Activated T-helper 1 cell treated with anti-CD3 and anti-CD28 coated beads, Interleukin-12 subunit alpha, Interleukin-12 subunit beta, Interleukin-2, Interleukin-4 antibody, amounts not matched to agents 30 ng/mL and 10 ng/mL and 1 ng/mL, durations not matched to agents 14 hours and 24 hours and 36 hours (primary cell): ENCODE results near the gene FAM90A26. TPM values are rescaled to one million over a fixed set of nuclear protein-coding genes. Genes with fewer than 3 reads are reported as not detected.
"Not testable (repeated sequence)": the region's sequence is repeated elsewhere in the genome, so short reads cannot be mapped to it uniquely, and the experiment has no call there.

ENCODE experiments used
- DNase-seq: peaks from one replicate; pipeline ENCODE4 v3.0.0; 2021; ENCODE audit warnings: low spot score
- H3K27ac Mint-ChIP-seq: one replicate; pipeline ENCODE4 v1.8.0; 2021; ENCODE audit warnings: mild to moderate bottlenecking, mixed read lengths
- H3K27me3 Mint-ChIP-seq: one replicate; pipeline ENCODE4 v1.8.0; 2022; ENCODE audit warnings: mild to moderate bottlenecking, moderate library complexity, mixed read lengths; ENCODE audit not compliant: insufficient read depth
- H3K36me3 Mint-ChIP-seq: one replicate; pipeline ENCODE4 v1.8.0; 2021; ENCODE audit warnings: low read depth, mixed read lengths
- H3K4me1 Mint-ChIP-seq: one replicate; pipeline ENCODE4 v1.8.0; 2021; ENCODE audit warnings: low read depth, mixed read lengths
- H3K4me3 Mint-ChIP-seq: one replicate; pipeline ENCODE4 v1.8.0; 2021; ENCODE audit warnings: mild to moderate bottlenecking, moderate library complexity, mixed read lengths
- H3K9me3 Mint-ChIP-seq: one replicate; pipeline ENCODE4 v1.8.0; 2021; ENCODE audit warnings: mixed read lengths
- intact Hi-C: fragments of 100-400 bp; cut with micrococcal nuclease; formaldehyde crosslinking; loops from one replicate; pipeline ENCODE4 v1.15.1; 2024
- total RNA-seq: library from RNA; stranded (reverse); gene quantifications from 2 replicates; pipeline ENCODE4 v1.2.3, GENCODE V29; 2022

Gene FAM90A26
- not detected in 2 replicates for total RNA-seq

GRCh38 chr4:9169791-9170459 is at the start of gene FAM90A26:
FAM90A26 (plus strand) TSS chr4:9170409; CDS start chr4:9173173, 2,764 bp downstream.
- H3K4me1 Mint-ChIP-seq, H3K9me3 Mint-ChIP-seq, H3K27ac Mint-ChIP-seq, intact Hi-C loops, H3K36me3 Mint-ChIP-seq, DNase-seq, H3K27me3 Mint-ChIP-seq, H3K4me3 Mint-ChIP-seq: not testable (repeated sequence)

- H3K4me3 Mint-ChIP-seq, H3K9me3 Mint-ChIP-seq, H3K27me3 Mint-ChIP-seq, H3K27ac Mint-ChIP-seq, DNase-seq, H3K36me3 Mint-ChIP-seq, intact Hi-C loops, H3K4me1 Mint-ChIP-seq: not testable (repeated sequence)
These were observed 47.5 kb upstream of the FAM90A26 start for GRCh38 chr4:9122711-9123110.

GRCh38 chr4:9123572-9124007 is 46.6 kb upstream of the FAM90A26 start:
- H3K27ac Mint-ChIP-seq, H3K4me1 Mint-ChIP-seq, H3K9me3 Mint-ChIP-seq, intact Hi-C loops, H3K4me3 Mint-ChIP-seq, H3K36me3 Mint-ChIP-seq, H3K27me3 Mint-ChIP-seq: not testable (repeated sequence)
- DNase-seq = peak; percentile 0

- H3K36me3 Mint-ChIP-seq, H3K27me3 Mint-ChIP-seq, H3K27ac Mint-ChIP-seq, DNase-seq, H3K4me1 Mint-ChIP-seq, intact Hi-C loops, H3K9me3 Mint-ChIP-seq, H3K4me3 Mint-ChIP-seq: not testable (repeated sequence)
These were observed 44.5 kb upstream of the FAM90A26 start for GRCh38 chr4:9125601-9126161.

GRCh38 chr4:9131420-9131819 is 38.8 kb upstream of the FAM90A26 start:
- DNase-seq, H3K4me3 Mint-ChIP-seq, H3K9me3 Mint-ChIP-seq, H3K27ac Mint-ChIP-seq, H3K4me1 Mint-ChIP-seq, H3K27me3 Mint-ChIP-seq, H3K36me3 Mint-ChIP-seq, intact Hi-C loops: not testable (repeated sequence)

- DNase-seq, H3K27me3 Mint-ChIP-seq, H3K36me3 Mint-ChIP-seq, intact Hi-C loops, H3K4me3 Mint-ChIP-seq, H3K9me3 Mint-ChIP-seq, H3K27ac Mint-ChIP-seq, H3K4me1 Mint-ChIP-seq: not testable (repeated sequence)
These were observed 37.4 kb upstream of the FAM90A26 start for GRCh38 chr4:9132849-9133248.

DNA sequence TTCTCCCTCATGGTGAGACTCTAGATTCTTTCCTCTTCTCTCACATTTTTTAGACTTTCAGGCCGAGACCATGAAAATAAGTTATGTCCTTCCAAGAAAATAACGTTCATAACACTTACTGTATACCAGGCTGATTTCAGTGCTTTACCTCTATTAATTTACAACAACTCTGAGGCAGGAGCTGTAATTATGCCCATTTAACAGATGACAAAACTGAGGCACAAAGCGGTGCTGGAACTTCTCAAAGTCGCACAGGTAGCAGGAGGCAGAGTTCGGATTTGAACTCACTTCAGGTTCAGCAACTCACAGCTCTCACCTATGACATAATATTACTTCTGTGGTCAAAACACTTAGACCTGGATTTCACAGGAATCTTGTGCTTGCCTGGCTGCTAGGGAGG is 36.2 kb upstream of the FAM90A26 start:
- H3K4me1 Mint-ChIP-seq, H3K36me3 Mint-ChIP-seq, H3K27me3 Mint-ChIP-seq, H3K9me3 Mint-ChIP-seq, intact Hi-C loops, DNase-seq, H3K27ac Mint-ChIP-seq, H3K4me3 Mint-ChIP-seq: not testable (repeated sequence)

DNA sequence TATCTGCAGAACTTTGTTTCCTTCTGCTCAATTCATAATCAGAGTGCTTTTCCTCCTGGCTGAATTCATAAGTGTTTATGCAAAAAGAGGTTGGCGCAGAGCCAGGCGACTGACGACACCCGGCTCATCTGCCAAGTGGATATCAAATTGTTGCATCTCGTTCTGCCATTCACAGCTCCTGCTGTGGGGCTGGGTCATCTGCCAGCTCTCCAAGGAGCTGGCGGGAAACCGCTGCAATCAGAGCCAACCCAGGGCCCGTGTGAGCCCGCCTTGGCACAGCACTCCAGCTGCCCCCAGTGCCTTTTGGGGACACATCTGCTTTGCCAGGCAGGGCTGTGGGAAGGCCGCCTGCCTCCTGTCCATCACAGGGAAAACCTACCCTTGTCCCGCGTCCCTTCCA is 35.7 kb upstream of the FAM90A26 start:
- H3K4me3 Mint-ChIP-seq, H3K27me3 Mint-ChIP-seq, H3K9me3 Mint-ChIP-seq, H3K27ac Mint-ChIP-seq, intact Hi-C loops, DNase-seq, H3K36me3 Mint-ChIP-seq, H3K4me1 Mint-ChIP-seq: not testable (repeated sequence)

GRCh38 chr4:9141050-9141449 is 29.2 kb upstream of the FAM90A26 start:
- H3K9me3 Mint-ChIP-seq, H3K4me3 Mint-ChIP-seq, H3K27ac Mint-ChIP-seq, H3K27me3 Mint-ChIP-seq, H3K36me3 Mint-ChIP-seq, DNase-seq, intact Hi-C loops, H3K4me1 Mint-ChIP-seq: not testable (repeated sequence)

DNA sequence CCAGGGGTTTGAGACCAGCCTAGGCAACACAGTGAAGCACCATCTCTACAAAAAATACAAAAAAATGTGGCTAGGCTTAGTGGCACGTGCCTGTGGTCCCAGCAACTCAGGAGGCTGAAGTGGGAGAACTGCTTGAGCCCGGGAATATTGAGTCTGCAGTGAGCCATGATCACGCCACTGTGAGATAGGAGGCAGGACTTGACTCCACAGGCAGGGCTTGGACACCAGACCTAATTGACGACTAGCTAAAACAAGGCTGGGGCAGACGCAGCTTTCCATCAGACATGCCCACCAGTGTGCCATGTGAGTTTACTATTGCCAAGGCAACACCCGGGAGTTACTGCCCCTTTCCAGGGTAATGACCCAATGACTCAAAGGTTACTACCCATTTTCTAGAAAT is 27.4 kb upstream of the FAM90A26 start:
- H3K9me3 Mint-ChIP-seq, H3K27ac Mint-ChIP-seq, H3K4me1 Mint-ChIP-seq, DNase-seq, intact Hi-C loops, H3K27me3 Mint-ChIP-seq, H3K36me3 Mint-ChIP-seq, H3K4me3 Mint-ChIP-seq: not testable (repeated sequence)

GRCh38 chr4:9143421-9144080 is 26.7 kb upstream of the FAM90A26 start:
- no peak for DNase-seq
- no peak overlapping the region for H3K4me3 Mint-ChIP-seq
- no peaks in the 10 kb centered on the region for H3K4me1 Mint-ChIP-seq
- H3K27ac Mint-ChIP-seq = no peak overlapping the region
- no peaks in the 10 kb centered on the region for H3K9me3 Mint-ChIP-seq
- no peaks in the 10 kb centered on the region for H3K27me3 Mint-ChIP-seq
- intact Hi-C loops = no loop called here
- no peaks in the 10 kb centered on the region for H3K36me3 Mint-ChIP-seq

DNA sequence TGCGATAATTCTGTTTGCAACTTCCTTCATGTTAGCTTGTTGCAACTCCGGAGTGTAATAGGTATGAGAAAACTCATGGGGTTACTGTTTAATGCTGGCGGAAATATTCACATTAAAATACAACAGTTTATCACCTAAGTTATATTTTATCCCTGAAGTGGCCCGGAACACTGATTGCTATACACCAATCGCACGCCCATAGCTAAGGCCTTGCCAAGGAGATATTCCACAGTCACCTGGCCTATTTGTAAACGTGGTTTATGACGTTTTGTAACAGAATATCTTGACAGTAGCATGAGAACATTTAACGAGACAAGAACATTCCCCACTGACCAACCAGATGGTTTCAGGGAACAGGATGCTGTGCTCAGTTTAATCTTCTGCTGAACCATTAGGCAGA is 23.2 kb upstream of the FAM90A26 start:
- no peak for DNase-seq
- Mint-ChIP-seq H3K36me3 (no peaks in the 10 kb centered on the region), H3K4me3 (no peak overlapping the region), H3K4me1 (peaks cover 4% of the 10 kb centered on the region), H3K27ac (no peak overlapping the region), H3K9me3 (no peaks in the 10 kb centered on the region), H3K27me3 (no peaks in the 10 kb centered on the region)
- intact Hi-C loops = no loop called here

DNA sequence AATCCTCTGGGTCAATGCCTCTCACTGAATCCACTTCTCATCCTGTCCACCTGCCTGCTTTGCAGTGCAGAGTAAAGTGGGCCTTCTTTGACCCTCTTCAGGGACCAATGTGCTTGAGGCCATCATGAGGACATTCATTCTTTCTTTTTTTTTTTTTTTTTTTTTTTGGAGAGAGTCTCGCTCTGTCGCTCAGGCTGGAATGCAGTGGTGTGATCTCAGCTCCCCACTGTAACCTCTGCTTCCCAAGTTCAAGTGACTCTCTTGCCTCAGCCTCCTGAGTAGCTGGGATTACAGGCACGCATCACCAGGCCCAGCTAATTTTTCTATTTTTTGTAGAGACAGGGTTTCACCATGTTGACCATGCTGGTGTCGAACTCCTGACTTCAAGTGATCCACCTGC is 22.8 kb upstream of the FAM90A26 start:
- H3K4me3 Mint-ChIP-seq, H3K27ac Mint-ChIP-seq, H3K36me3 Mint-ChIP-seq, H3K9me3 Mint-ChIP-seq, H3K27me3 Mint-ChIP-seq, intact Hi-C loops, DNase-seq, H3K4me1 Mint-ChIP-seq: not testable (repeated sequence)
